Immature natural killer cell (primary cell): ENCODE measurements around the gene DNAJA2. TPM values are rescaled to one million over a fixed set of nuclear protein-coding genes. Genes with fewer than 3 reads are reported as not detected.

Experiments
- DNase-seq, 3 donors: peaks; one replicate each; pipeline ENCODE4 v3.0.0; 2022; ENCODE audit warnings: mixed read lengths in 1 of 3
- H3K27ac Mint-ChIP-seq, 6 donors: one replicate each; pipeline ENCODE4 v1.8.0; 2020; ENCODE audit warnings: mixed read lengths in 6 of 6, mild to moderate bottlenecking in 5 of 6, inconsistent platforms in 4 of 6, moderate library complexity in 3 of 6
- H3K27me3 Mint-ChIP-seq, 3 donors: one replicate each; pipeline ENCODE4 v1.8.0; 2020 to 2021; ENCODE audit warnings: low read depth in 3 of 3, mild to moderate bottlenecking in 3 of 3, mixed read lengths in 3 of 3, moderate library complexity in 3 of 3, inconsistent platforms in 1 of 3
- H3K36me3 Mint-ChIP-seq, 3 donors: one replicate each; pipeline ENCODE4 v1.8.0; 2020; ENCODE audit warnings: mixed read lengths in 3 of 3, inconsistent platforms in 2 of 3, mild to moderate bottlenecking in 2 of 3
- H3K4me1 Mint-ChIP-seq, 2 donors: one replicate each; pipeline ENCODE4 v1.8.0; 2020; ENCODE audit warnings: inconsistent platforms in 2 of 2, mild to moderate bottlenecking in 2 of 2, mixed read lengths in 2 of 2, moderate library complexity in 1 of 2
- H3K4me3 Mint-ChIP-seq, 5 donors: one replicate each; pipeline ENCODE4 v1.8.0; 2020; ENCODE audit warnings: mild to moderate bottlenecking in 5 of 5, mixed read lengths in 5 of 5, inconsistent platforms in 3 of 5, moderate library complexity in 3 of 5
- H3K9me3 Mint-ChIP-seq, 6 donors: one replicate each; pipeline ENCODE4 v1.8.0; 2020; ENCODE audit warnings: mild to moderate bottlenecking in 6 of 6, mixed read lengths in 6 of 6, inconsistent platforms in 4 of 6, moderate library complexity in 3 of 6
- polyA plus RNA-seq, 3 donors: library from polyadenylated mRNA; unstranded; fragments of 300-500 nt; fragmentation: Illumina TruSeq; gene quantifications; one replicate each; pipeline ENCODE4 v1.2.3, GENCODE V29; 2021

DNAJA2 gene
- polyA plus RNA-seq, 3 donors from 2014 or later, result 49.1 to 67.1 (median 57.4) TPM

GRCh38 chr16:46996952-46997458, 23.5 kb upstream of the DNAJA2 start:
- Mint-ChIP-seq H3K4me1 (peaks cover 0 to 6% of the 10 kb centered on the region in 2 donors), H3K27ac (no peak overlapping the region), H3K27me3 (peaks cover 0 to 5% (median 5%) of the 10 kb centered on the region in 3 donors), H3K36me3 (no peaks in the 10 kb centered on the region), H3K4me3 (no peak overlapping the region), H3K9me3 (no peaks in the 10 kb centered on the region)
- DNase-seq, result no peak

GRCh38 chr16:46996391-46996790, 22.9 kb upstream of the DNAJA2 start:
- Mint-ChIP-seq H3K4me1 (peaks cover 0 to 6% of the 10 kb centered on the region in 2 donors), H3K27ac (no peak overlapping the region), H3K36me3 (no peaks in the 10 kb centered on the region), H3K9me3 (no peaks in the 10 kb centered on the region), H3K27me3 (peaks cover 0 to 5% (median 5%) of the 10 kb centered on the region in 3 donors), H3K4me3 (no peak overlapping the region)
- no peak for DNase-seq

- Mint-ChIP-seq H3K27me3 (peaks cover 0 to 5% (median 3%) of the 10 kb centered on the region in 3 donors), H3K4me3 (no peak overlapping the region), H3K4me1 (peaks cover 0 to 6% of the 10 kb centered on the region in 2 donors), H3K36me3 (no peaks in the 10 kb centered on the region), H3K27ac (no peak overlapping the region), H3K9me3 (no peaks in the 10 kb centered on the region)
- DNase-seq, result no peak
These were observed 18.5 kb upstream of the DNAJA2 start for GRCh38 chr16:46991729-46992704.

- no peak for DNase-seq
- H3K9me3 Mint-ChIP-seq, result no peaks in the 10 kb centered on the region
- no peaks in the 10 kb centered on the region for H3K36me3 Mint-ChIP-seq
- H3K27ac Mint-ChIP-seq, result no peak overlapping the region
- H3K4me1 Mint-ChIP-seq, result no peaks in the 10 kb centered on the region
- peaks cover 0 to 3% (median 2%) of the 10 kb centered on the region in 3 donors for H3K27me3 Mint-ChIP-seq
- no peak overlapping the region for H3K4me3 Mint-ChIP-seq
These were observed 13.4 kb upstream of the DNAJA2 start for GRCh38 chr16:46986896-46987295.

GRCh38 chr16:46986438-46986837, 13.0 kb upstream of the DNAJA2 start:
- no peak overlapping the region for H3K4me3 Mint-ChIP-seq
- no peaks in the 10 kb centered on the region for H3K4me1 Mint-ChIP-seq
- no peaks in the 10 kb centered on the region for H3K36me3 Mint-ChIP-seq
- H3K27ac Mint-ChIP-seq, result no peak overlapping the region
- H3K27me3 Mint-ChIP-seq, result peaks cover 0 to 3% (median 2%) of the 10 kb centered on the region in 3 donors
- no peaks in the 10 kb centered on the region for H3K9me3 Mint-ChIP-seq
- DNase-seq, result no peak

- no peaks in the 10 kb centered on the region for H3K4me1 Mint-ChIP-seq
- no peak overlapping the region for H3K27ac Mint-ChIP-seq
- H3K27me3 Mint-ChIP-seq, result peaks cover 0 to 2% (median 2%) of the 10 kb centered on the region in 3 donors
- no peaks in the 10 kb centered on the region for H3K9me3 Mint-ChIP-seq
- H3K36me3 Mint-ChIP-seq, result peaks cover 0 to 8% (median 0%) of the 10 kb centered on the region in 3 donors
- no peak overlapping the region for H3K4me3 Mint-ChIP-seq
- no peak for DNase-seq
These were observed 8.9 kb upstream of the DNAJA2 start for GRCh38 chr16:46982335-46982734.

- H3K4me3 Mint-ChIP-seq, result no peak overlapping the region
- DNase-seq, result no peak
- H3K27me3 Mint-ChIP-seq, result peaks cover 0 to 4% (median 2%) of the 10 kb centered on the region in 3 donors
- H3K9me3 Mint-ChIP-seq, result no peaks in the 10 kb centered on the region
- peaks cover 0 to under 1% of the 10 kb centered on the region in 2 donors for H3K4me1 Mint-ChIP-seq
- peaks cover 0 to 8% (median 0%) of the 10 kb centered on the region in 3 donors for H3K36me3 Mint-ChIP-seq
- no peak overlapping the region for H3K27ac Mint-ChIP-seq
These were observed 7.5 kb upstream of the DNAJA2 start for GRCh38 chr16:46980926-46981325.

- Mint-ChIP-seq H3K27me3 (peaks cover 0 to 14% (median 5%) of the 10 kb centered on the region in 3 donors), H3K36me3 (peaks cover 2 to 10% (median 3%) of the 10 kb centered on the region in 3 donors), H3K9me3 (no peaks in the 10 kb centered on the region), H3K4me3 (no peak overlapping the region), H3K27ac (peak overlapping the region in 1 of 6 donors; percentile 51), H3K4me1 (peaks cover 27% of the 10 kb centered on the region in 2 donors)
- no peak for DNase-seq
These were observed 3.1 kb upstream of the DNAJA2 start for GRCh38 chr16:46976550-46976949.

- H3K4me3 Mint-ChIP-seq, result peak overlapping the region in 2 of 5 donors; percentile 1 to 45
- no peak for DNase-seq
- H3K9me3 Mint-ChIP-seq, result no peaks in the 10 kb centered on the region
- H3K27me3 Mint-ChIP-seq, result peaks cover 0 to 16% (median 5%) of the 10 kb centered on the region in 3 donors
- H3K36me3 Mint-ChIP-seq, result peaks cover 7 to 10% (median 8%) of the 10 kb centered on the region in 3 donors
- peak overlapping the region in 4 of 6 donors; percentile 3 to 73 (median 34) for H3K27ac Mint-ChIP-seq
- H3K4me1 Mint-ChIP-seq, result peaks cover 32% of the 10 kb centered on the region in 2 donors
These were observed 2.5 kb upstream of the DNAJA2 start for GRCh38 chr16:46975908-46976470.

- Mint-ChIP-seq H3K4me1 (peaks cover 35 to 37% of the 10 kb centered on the region in 2 donors), H3K4me3 (peak overlapping the region in 3 of 5 donors; percentile 14 to 90 (median 90)), H3K27ac (peak overlapping the region in 3 of 6 donors; percentile 11 to 26 (median 12)), H3K36me3 (peaks cover 8 to 10% (median 9%) of the 10 kb centered on the region in 3 donors), H3K27me3 (peaks cover 0 to 16% (median 5%) of the 10 kb centered on the region in 3 donors), H3K9me3 (no peaks in the 10 kb centered on the region)
- no peak for DNase-seq
These were observed 1.7 kb upstream of the DNAJA2 start for GRCh38 chr16:46975165-46975564.

- Mint-ChIP-seq H3K27ac (peak overlapping the region; percentile 90 to 99 (median 98)), H3K4me1 (peaks cover 39 to 45% of the 10 kb centered on the region in 2 donors), H3K36me3 (peaks cover 5 to 10% (median 9%) of the 10 kb centered on the region in 3 donors), H3K9me3 (no peaks in the 10 kb centered on the region), H3K27me3 (peaks cover 0 to 16% (median 5%) of the 10 kb centered on the region in 3 donors), H3K4me3 (peak overlapping the region; percentile 88 to 94 (median 90))
- peak in 1 of 3 donors; percentile 6 for DNase-seq
These were observed 878 bp upstream of the DNAJA2 start for GRCh38 chr16:46974352-46974751.

- peaks cover 0 to 16% (median 5%) of the 10 kb centered on the region in 3 donors for H3K27me3 Mint-ChIP-seq
- peak overlapping the region; percentile 90 to 99 (median 98) for H3K27ac Mint-ChIP-seq
- peak overlapping the region; percentile 88 to 94 (median 90) for H3K4me3 Mint-ChIP-seq
- no peak for DNase-seq
- peaks cover 42 to 49% of the 10 kb centered on the region in 2 donors for H3K4me1 Mint-ChIP-seq
- peaks cover 3 to 13% (median 9%) of the 10 kb centered on the region in 3 donors for H3K36me3 Mint-ChIP-seq
- no peaks in the 10 kb centered on the region for H3K9me3 Mint-ChIP-seq
These were observed 486 bp upstream of the DNAJA2 start for GRCh38 chr16:46973996-46974324.

GRCh38 chr16:46972429-46973206, 856 bp downstream of the DNAJA2 start:
- Mint-ChIP-seq H3K36me3 (peaks cover 3 to 18% (median 9%) of the 10 kb centered on the region in 3 donors), H3K27me3 (peaks cover 0 to 16% (median 5%) of the 10 kb centered on the region in 3 donors)

More at GRCh38 chr16:46972429-46973206, 856 bp downstream of the DNAJA2 start:
- Mint-ChIP-seq H3K4me1 (peaks cover 46 to 59% of the 10 kb centered on the region in 2 donors), H3K4me3 (peak overlapping the region; percentile 90 to 95 (median 93)), H3K27ac (peak overlapping the region; percentile 90 to 100 (median 98)), H3K9me3 (no peaks in the 10 kb centered on the region)
- DNase-seq, result peak; percentile 60 to 62 (median 60)
